SK-N-MC (cell line): ENCODE data around the gene LPCAT2.

Experiments
- EZH2 ChIP-seq: fragments of 200-600 bp; sonication (generic); IDR thresholded peaks from one replicate; pipeline ENCODE4 v1.6.1; 2017; ENCODE audit warnings: antibody characterized with exemption
- POLR2AphosphoS5 ChIP-seq: IDR thresholded peaks from 2 replicates; pipeline ENCODE4 v1.6.1; 2012; ENCODE audit warnings: mild to moderate bottlenecking, low read depth, low read length, borderline replicate concordance

- TF ChIP-seq POLR2AphosphoS5 (no peak), EZH2 (no peak)
These were observed 119.6 kb downstream of the LPCAT2 start for GRCh38 chr16:55628306-55628968.
